HG02642 (cell line): ENCODE results near the gene ANO3.
"Not testable (repeated sequence)": the region's sequence is repeated elsewhere in the genome, so short reads cannot be mapped to it uniquely, and the experiment has no call there.

Experiments
- ATAC-seq: cut with Tn5 transposase; IDR thresholded peaks from one replicate; pipeline ENCODE4 v1.9.1; 2021; ENCODE audit warnings: mild to moderate bottlenecking; ENCODE audit not compliant: unreplicated experiment, poor library complexity

The ANO3 gene

GRCh38 chr11:26331911-26332571 is at the start of gene ANO3:
Gene ANO3, plus strand, starts transcription at chr11:26332130. Its CDS starts 146 bp downstream, at chr11:26332276.
- peak; percentile 95 for ATAC-seq

DNA sequence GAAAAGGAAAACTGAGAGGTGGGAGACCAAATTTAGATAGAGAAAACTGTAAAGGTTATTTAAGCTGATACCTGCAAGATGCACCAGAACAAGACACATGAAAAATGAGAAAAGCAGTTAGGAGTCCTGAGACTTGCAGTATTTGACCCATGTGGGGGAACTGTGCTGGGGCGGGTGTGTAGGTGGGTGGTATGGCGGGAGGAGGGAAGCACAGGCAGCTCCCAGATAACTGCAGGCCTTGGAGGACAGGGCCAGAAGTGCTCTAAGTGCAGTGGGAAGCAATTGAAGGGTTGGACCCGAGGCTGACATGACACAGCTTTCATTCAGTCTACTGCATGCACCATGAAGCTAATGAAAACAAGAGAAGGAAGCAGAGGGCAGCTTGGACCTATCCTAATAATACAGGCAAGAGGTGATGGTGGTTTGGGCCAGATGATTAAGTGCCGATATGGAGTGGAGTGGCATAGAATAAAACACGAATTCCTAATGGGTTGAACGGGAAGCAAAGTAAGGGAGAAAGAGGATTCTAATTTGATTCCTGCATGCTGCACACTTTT is 48.0 kb upstream of the ANO3 start:
- ATAC-seq, result no peak

GRCh38 chr11:26285608-26286007 is 46.3 kb upstream of the ANO3 start:
- ATAC-seq, result no peak

- ATAC-seq, result peak; percentile 60
These were observed 45.4 kb upstream of the ANO3 start for GRCh38 chr11:26286472-26287066.

DNA sequence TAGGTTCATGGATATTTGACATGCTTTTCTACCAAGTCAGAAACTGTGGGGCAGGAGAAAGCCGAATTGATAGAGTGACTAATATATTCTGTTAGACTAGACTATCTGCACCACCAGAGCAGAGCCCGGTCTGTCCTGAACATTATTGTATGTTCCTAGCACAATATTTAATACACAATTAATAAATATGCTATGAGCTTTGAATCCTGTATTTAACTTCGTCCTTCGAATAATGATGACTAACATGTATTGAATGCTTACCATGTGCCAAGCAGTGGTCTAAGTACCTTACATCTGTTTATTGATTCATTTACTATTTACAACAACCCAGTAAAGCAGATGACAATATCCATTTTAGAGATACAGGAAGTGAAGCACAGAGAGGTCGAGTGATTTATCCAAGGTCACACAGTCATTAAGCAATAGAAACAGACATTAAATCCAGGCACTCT is 44.8 kb upstream of the ANO3 start:
- no peak for ATAC-seq

GRCh38 chr11:26297189-26297975 is 34.5 kb upstream of the ANO3 start:
- ATAC-seq, result no peak

DNA sequence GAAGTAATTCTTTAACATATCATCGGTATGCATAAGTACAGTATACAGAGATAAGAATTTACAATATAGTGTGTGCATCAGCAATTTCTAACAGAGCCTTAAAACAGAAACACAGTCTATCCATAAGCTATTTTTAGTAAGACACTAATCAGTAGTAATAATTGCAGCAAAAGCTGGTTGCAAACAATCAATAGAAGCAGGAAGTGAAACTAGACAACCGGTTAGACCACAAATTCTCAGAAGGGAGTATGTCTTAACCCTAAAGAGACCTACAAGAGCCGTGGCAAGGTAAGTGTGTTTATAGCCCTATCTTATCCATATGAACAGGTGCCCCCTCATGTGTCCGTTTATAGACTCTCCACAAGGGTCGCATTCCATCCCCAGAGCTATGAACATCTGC is 15.6 kb upstream of the ANO3 start:
- ATAC-seq, result not testable (repeated sequence)

DNA sequence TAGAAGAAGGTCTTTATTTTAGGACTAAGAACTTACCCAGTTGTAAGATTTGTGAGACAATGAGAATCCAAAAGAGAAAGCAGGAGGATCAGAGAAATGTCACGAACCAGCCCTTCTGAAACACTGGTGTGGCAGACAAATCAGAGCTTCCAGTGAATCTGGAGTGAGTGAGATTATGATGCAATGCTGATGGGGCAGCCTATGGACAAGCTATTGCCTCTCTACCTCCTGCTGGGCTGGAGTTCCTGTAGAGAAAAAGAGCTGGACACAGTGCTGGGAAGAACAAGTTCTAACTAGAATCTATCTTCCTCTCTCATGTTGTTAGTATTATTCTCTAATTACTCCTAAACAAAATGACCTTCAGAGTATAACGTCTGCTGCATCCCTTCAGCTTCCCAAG is 12.0 kb upstream of the ANO3 start:
- no peak for ATAC-seq

DNA sequence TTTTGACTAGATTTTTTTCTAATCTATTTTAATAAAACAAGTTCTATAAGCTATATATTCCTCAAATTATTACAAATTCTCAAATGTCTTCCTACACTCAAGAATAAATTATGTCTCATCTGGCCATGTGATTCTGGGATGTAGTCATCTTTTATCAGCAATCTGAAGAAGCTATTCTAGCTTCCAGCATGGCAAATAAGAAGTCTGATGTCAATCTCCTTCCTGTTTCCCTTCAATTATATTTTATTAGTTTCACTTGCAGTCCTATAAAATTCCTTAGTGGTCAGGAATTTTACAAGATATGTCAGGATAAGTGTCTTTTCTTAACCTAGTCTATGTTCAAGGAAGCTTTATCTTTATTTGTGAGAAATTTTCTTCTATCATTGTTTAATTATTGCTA is 10.4 kb upstream of the ANO3 start:
- no peak for ATAC-seq

GRCh38 chr11:26322335-26323067 is 9.4 kb upstream of the ANO3 start:
- no peak for ATAC-seq

DNA sequence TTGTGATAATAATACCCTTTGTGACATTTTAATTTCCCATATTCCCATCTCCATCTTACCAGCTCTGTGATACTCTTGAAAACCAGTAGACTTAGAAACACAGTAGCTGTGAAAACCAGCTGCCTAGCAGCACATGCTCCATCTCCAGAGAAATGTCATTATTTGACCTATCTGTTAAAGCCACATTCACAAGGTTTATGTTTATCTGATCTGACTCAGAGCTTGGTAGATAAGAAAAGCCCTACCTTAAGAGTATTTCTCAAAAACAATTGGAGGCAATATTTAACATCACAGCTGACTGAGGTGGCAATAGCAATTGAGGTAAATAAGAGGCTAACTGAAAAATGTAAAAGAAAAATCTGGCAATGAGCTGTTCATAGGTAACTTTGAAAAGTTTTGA is 8.1 kb upstream of the ANO3 start:
- no peak for ATAC-seq

DNA sequence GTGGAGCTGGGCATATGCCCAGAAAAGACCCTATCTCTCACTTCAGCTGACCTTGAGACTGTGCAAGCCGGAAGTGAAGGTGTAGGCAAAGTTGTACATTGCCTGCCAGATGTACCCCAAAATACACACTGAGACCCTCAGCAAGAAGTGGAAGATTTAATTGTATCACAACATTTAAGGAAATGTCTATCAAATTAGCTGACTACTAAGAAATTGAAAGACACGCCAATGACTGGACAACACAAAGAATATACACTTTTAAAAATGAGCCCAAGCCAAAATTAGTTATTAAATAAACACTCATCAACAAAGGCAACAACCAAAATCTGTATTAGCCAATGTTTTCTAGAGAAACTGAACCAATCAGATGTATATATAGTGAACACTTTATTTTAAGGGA is 7.7 kb upstream of the ANO3 start:
- ATAC-seq, result no peak

DNA sequence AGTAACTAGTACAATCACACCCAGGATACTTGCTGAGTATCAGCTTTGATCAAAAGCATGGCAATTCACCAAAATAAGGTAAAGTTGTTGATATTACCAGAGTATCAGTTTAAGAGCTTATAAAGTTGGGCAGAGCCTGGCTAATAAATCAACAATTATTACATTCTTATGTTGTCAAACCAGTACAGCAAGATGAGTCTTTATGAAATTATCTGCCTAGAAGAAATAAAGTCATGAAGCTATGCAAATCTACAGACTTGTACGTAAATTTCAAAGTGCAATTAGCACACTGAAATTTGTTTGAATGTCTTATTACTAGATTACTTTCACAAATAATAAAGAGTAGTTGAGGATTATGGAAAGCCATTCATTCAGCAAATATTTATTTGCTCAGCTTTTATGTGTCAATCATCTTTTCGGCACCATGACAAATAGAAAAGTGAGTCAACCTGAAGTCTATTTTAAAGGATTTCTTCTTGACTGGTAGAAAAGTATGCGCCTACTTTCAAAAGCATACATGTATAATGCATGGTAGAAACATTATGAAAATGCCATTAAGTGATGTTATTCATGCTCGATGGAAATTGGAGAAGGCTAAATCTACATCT is 5.0 kb upstream of the ANO3 start:
- ATAC-seq, result no peak

DNA sequence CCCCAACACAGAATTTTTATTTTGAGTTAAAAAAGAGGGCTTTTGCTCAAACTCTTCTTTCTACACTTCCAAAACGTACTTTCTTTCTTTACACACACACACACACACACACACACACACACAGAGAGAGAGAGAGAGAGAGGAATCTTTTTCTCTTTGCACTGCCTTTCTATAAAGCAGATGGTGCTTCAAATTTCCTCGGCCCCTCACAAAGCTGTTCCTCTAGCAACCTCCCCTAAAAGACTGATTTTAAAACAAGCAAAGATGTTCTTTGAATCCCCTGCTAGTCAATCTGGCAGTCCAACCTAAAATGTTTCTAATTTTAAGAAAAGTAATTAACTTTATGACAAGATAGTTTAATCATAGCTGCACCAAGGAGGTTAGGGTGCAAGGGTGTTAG is 2.7 kb upstream of the ANO3 start:
- no peak for ATAC-seq

- no peak for ATAC-seq
These were observed 1.7 kb upstream of the ANO3 start for GRCh38 chr11:26330262-26330661.

- ATAC-seq, result no peak
These were observed 614 bp downstream of the ANO3 start for GRCh38 chr11:26332572-26332915.

GRCh38 chr11:26333906-26334305 is 2.0 kb downstream of the ANO3 start:
- ATAC-seq, result no peak

GRCh38 chr11:26335903-26336302 is 4.0 kb downstream of the ANO3 start:
- ATAC-seq, result no peak

GRCh38 chr11:26344647-26345046 is 12.7 kb downstream of the ANO3 start:
- no peak for ATAC-seq

DNA sequence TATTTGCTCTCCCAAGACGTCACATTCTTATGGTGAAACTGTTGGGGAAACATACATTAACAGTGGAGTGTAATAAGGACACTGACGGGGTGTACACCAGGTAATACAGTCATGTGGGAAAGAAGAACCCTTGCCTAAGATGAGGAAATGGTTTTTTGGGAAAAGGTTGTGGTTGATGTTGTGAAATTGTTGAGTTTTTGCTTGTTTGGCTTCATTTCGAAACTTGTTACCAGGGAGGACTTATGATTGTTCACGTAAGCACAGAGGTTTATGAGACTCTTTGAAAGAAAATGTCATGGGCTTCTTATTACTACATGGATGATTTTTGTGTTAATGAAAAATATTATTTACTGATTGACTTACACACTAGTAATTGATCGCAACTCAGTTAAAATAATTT is 16.8 kb downstream of the ANO3 start:
- no peak for ATAC-seq
